B cell (primary cell): ENCODE results near the gene LIF.

Experiments
- EZH2 ChIP-seq: IDR thresholded peaks from 2 replicates; pipeline ENCODE4 v1.6.1; 2012; ENCODE audit warnings: borderline replicate concordance, low read depth, mild to moderate bottlenecking, moderate library complexity, low read length; ENCODE audit not compliant: insufficient read depth, poor library complexity, severe bottlenecking
- TF ChIP-seq, protein P1 (sequence below): fragments of 200-600 bp; IDR thresholded peaks from one replicate; pipeline ENCODE4 v1.8.0; 2022; ENCODE audit warnings: antibody characterized with exemption, mild to moderate bottlenecking

DNA sequence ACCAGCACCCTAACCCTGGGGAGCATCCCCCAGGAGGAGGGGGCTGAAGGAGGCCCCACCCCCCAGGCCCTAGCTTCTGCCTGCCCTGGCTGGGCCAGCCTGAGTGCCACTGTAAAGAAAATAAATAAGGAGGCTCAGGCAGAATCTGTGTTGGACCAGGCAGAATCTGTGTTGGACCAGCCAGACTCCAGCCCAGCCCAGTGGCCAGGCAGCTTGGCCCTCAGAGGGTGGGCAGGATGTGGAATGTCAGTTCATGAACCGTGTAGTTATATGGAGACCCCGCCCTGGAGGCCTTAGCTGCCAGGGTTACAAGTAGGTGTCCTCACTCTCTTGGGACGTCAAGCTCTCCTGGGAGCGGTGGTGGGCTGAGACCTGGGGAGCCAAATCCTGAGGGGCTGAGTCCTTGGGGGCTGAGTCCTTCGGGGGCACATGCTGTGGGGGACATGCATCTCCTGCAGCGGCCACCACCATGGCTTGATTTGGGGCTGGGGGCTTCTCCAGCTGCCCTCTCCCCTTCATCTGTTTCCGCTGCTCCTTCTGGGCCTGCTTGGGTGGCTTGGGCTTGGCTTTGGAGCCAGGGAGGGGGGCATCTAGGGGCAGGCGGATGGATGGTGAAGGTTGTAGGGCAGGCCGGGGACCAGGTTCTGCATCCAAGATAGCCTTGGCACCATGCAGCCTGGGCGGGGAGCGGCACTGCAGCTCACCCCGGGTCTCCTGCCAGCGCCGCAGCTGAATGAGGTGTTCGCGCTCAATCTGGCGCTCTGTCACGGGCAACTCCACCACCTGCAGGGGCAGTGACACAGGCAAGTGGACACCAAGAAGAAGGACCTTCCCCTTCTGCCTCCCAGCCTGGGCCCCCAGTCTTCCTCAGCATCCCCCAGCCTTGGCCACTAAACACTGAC is 45.8 kb upstream of the LIF start:
- TF ChIP-seq, protein P1, sequence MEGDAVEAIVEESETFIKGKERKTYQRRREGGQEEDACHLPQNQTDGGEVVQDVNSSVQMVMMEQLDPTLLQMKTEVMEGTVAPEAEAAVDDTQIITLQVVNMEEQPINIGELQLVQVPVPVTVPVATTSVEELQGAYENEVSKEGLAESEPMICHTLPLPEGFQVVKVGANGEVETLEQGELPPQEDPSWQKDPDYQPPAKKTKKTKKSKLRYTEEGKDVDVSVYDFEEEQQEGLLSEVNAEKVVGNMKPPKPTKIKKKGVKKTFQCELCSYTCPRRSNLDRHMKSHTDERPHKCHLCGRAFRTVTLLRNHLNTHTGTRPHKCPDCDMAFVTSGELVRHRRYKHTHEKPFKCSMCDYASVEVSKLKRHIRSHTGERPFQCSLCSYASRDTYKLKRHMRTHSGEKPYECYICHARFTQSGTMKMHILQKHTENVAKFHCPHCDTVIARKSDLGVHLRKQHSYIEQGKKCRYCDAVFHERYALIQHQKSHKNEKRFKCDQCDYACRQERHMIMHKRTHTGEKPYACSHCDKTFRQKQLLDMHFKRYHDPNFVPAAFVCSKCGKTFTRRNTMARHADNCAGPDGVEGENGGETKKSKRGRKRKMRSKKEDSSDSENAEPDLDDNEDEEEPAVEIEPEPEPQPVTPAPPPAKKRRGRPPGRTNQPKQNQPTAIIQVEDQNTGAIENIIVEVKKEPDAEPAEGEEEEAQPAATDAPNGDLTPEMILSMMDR: no peak
- no peak for TF ChIP-seq EZH2
